ENCODE results near the gene POU4F3. TPM values are rescaled to one million over a fixed set of nuclear protein-coding genes. Genes with fewer than 3 reads are reported as not detected.

Gene POU4F3
- total RNA-seq, 1 donor from 2014 or later: 0.22 TPM

- no peaks in the 10 kb centered on the region for H3K36me3 Mint-ChIP-seq
- peaks cover 48% of the 10 kb centered on the region for H3K27me3 ChIP-seq
- TF ChIP-seq EZH2 (IDR thresholded peaks at IDR 0.05): no peak
- TF ChIP-seq EZH2phosphoT487 (IDR thresholded peaks at IDR 0.05): no peak
- TF ChIP-seq, protein P1, sequence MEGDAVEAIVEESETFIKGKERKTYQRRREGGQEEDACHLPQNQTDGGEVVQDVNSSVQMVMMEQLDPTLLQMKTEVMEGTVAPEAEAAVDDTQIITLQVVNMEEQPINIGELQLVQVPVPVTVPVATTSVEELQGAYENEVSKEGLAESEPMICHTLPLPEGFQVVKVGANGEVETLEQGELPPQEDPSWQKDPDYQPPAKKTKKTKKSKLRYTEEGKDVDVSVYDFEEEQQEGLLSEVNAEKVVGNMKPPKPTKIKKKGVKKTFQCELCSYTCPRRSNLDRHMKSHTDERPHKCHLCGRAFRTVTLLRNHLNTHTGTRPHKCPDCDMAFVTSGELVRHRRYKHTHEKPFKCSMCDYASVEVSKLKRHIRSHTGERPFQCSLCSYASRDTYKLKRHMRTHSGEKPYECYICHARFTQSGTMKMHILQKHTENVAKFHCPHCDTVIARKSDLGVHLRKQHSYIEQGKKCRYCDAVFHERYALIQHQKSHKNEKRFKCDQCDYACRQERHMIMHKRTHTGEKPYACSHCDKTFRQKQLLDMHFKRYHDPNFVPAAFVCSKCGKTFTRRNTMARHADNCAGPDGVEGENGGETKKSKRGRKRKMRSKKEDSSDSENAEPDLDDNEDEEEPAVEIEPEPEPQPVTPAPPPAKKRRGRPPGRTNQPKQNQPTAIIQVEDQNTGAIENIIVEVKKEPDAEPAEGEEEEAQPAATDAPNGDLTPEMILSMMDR (IDR thresholded peaks at IDR 0.05): no peak
- no peaks in the 10 kb centered on the region for H3F3A ChIP-seq (ENCODE audit: low read depth)
- no peaks in the 10 kb centered on the region for H3K9me3 ChIP-seq (ENCODE audit: low read depth)
- no peaks in the 10 kb centered on the region for H3K4me1 Mint-ChIP-seq
- no peaks in the 10 kb centered on the region for H3K9me3 Mint-ChIP-seq
- no peaks in the 10 kb centered on the region for H3K79me2 ChIP-seq (ENCODE audit: low read depth)
- peaks cover 2% of the 10 kb centered on the region for H3K27me3 Mint-ChIP-seq (ENCODE audit: insufficient read depth, low read depth)
- no peak overlapping the region for H3K4me3 ChIP-seq
- H3K36me3 ChIP-seq: no peaks in the 10 kb centered on the region
- no peak overlapping the region for H3K9ac ChIP-seq
- H3K4me2 ChIP-seq: no peak overlapping the region
- H2AFZ ChIP-seq (replicated peaks): no peak overlapping the region
- H3K4me3 Mint-ChIP-seq: no peak overlapping the region
- no peak overlapping the region for H3K27ac ChIP-seq
- no peaks in the 10 kb centered on the region for H3K4me1 ChIP-seq
- H4K20me1 ChIP-seq (ENCODE audit: low read depth): no peaks in the 10 kb centered on the region
- no peak overlapping the region for H3K27ac Mint-ChIP-seq
- no peak for DNase-seq (ENCODE audit: low spot score)
Observed at GRCh38 chr5:146359836-146360235, 21.2 kb downstream of the POU4F3 start.

GRCh38 chr5:146363161-146363874 is 24.7 kb downstream of the POU4F3 start:
- no peak overlapping the region for H3K27ac ChIP-seq
- H3K9me3 ChIP-seq (ENCODE audit: low read depth): no peaks in the 10 kb centered on the region
- H2AFZ ChIP-seq (replicated peaks): no peak overlapping the region
- H3K36me3 ChIP-seq: no peaks in the 10 kb centered on the region
- peaks cover 55% of the 10 kb centered on the region for H3K27me3 ChIP-seq
- H3K79me2 ChIP-seq (ENCODE audit: low read depth): no peaks in the 10 kb centered on the region
- TF ChIP-seq EZH2phosphoT487 (IDR thresholded peaks at IDR 0.05) (no peak), EZH2 (IDR thresholded peaks at IDR 0.05) (no peak)
- TF ChIP-seq, protein P1 (IDR thresholded peaks at IDR 0.05): no peak
- Mint-ChIP-seq H3K9me3 (no peaks in the 10 kb centered on the region), H3K27me3 (ENCODE audit: insufficient read depth, low read depth) (peaks cover 2% of the 10 kb centered on the region), H3K36me3 (no peaks in the 10 kb centered on the region), H3K27ac (no peak overlapping the region), H3K4me3 (no peak overlapping the region), H3K4me1 (peaks cover 9% of the 10 kb centered on the region)
- H3K4me2 ChIP-seq: no peak overlapping the region
- H3K4me1 ChIP-seq: peaks cover 10% of the 10 kb centered on the region
- DNase-seq (ENCODE audit: low spot score): no peak
- no peak overlapping the region for H3K4me3 ChIP-seq
- no peak overlapping the region for H3K9ac ChIP-seq
- no peaks in the 10 kb centered on the region for H4K20me1 ChIP-seq (ENCODE audit: low read depth)
- H3F3A ChIP-seq (ENCODE audit: low read depth): no peaks in the 10 kb centered on the region

- H3K4me1 ChIP-seq: peaks cover 10% of the 10 kb centered on the region
- Mint-ChIP-seq H3K4me3 (no peak overlapping the region), H3K9me3 (no peaks in the 10 kb centered on the region), H3K36me3 (no peaks in the 10 kb centered on the region), H3K4me1 (peaks cover 9% of the 10 kb centered on the region), H3K27ac (no peak overlapping the region), H3K27me3 (ENCODE audit: insufficient read depth, low read depth) (peaks cover 2% of the 10 kb centered on the region)
- peaks cover 35% of the 10 kb centered on the region for H3K27me3 ChIP-seq
- DNase-seq (ENCODE audit: low spot score): peak; percentile 32
- H2AFZ ChIP-seq (replicated peaks): peak overlapping the region; percentile 65
- TF ChIP-seq, protein P1 (IDR thresholded peaks at IDR 0.05): no peak
- TF ChIP-seq EZH2 (IDR thresholded peaks at IDR 0.05) (no peak), EZH2phosphoT487 (IDR thresholded peaks at IDR 0.05) (no peak)
- no peaks in the 10 kb centered on the region for H4K20me1 ChIP-seq (ENCODE audit: low read depth)
- H3F3A ChIP-seq (ENCODE audit: low read depth): no peaks in the 10 kb centered on the region
- H3K79me2 ChIP-seq (ENCODE audit: low read depth): no peaks in the 10 kb centered on the region
- no peaks in the 10 kb centered on the region for H3K9me3 ChIP-seq (ENCODE audit: low read depth)
- no peak overlapping the region for H3K9ac ChIP-seq
- H3K27ac ChIP-seq: no peak overlapping the region
- H3K4me3 ChIP-seq: no peak overlapping the region
- peak overlapping the region; percentile 27 for H3K4me2 ChIP-seq
- no peaks in the 10 kb centered on the region for H3K36me3 ChIP-seq
Observed at GRCh38 chr5:146365618-146366017, 27.0 kb downstream of the POU4F3 start.

Measured in neural progenitor cell (in vitro differentiated cells).